Measurements from ENCODE around the gene PRICKLE2. TPM values are rescaled to one million over a fixed set of nuclear protein-coding genes. Genes with fewer than 3 reads are reported as not detected.

The PRICKLE2 gene
- total and polyA plus RNA-seq, 5 donors, result 2.3 to 15.2 (median 10.6) TPM

- Histone ChIP-seq H3K27me3 (ENCODE audit: control insufficient read depth, insufficient read depth) (no peaks in the 10 kb centered on the region), H3K9me3 (ENCODE audit: control insufficient read depth, low read length) (no peaks in the 10 kb centered on the region), H3K4me3 (ENCODE audit: low read length) (peak overlapping the region; percentile 95), H3K27ac (ENCODE audit: low read length) (peak overlapping the region; percentile 90), H3K4me1 (ENCODE audit: control insufficient read depth, insufficient read depth, low read length) (peaks cover 10% of the 10 kb centered on the region)
- DNase-seq (no peak), ATAC-seq (peak; percentile 60 to 67)
- 26% methylated on average over 7 of the region's 7 CpGs for WGBS
- intact Hi-C loops (cut with DNase I), result loop anchor here in 2 of 4 donors (5.0 to 10.0 kb wide), 2 partner anchors 44 to 101 kb away; no protein-coding TSS in a partner anchor
Observed at GRCh38 chr3:64266065-64266931, 41.0 kb upstream of the PRICKLE2 start.

- Histone ChIP-seq H3K4me3 (ENCODE audit: low read length) (peak overlapping the region; percentile 95), H3K9me3 (ENCODE audit: control insufficient read depth, low read length) (no peaks in the 10 kb centered on the region), H3K4me1 (ENCODE audit: control insufficient read depth, insufficient read depth, low read length) (peaks cover 11% of the 10 kb centered on the region), H3K27ac (ENCODE audit: low read length) (peak overlapping the region; percentile 66), H3K27me3 (ENCODE audit: control insufficient read depth, insufficient read depth) (no peaks in the 10 kb centered on the region)
- WGBS, result 16% methylated on average over 3 of the region's 3 CpGs
- intact Hi-C loops (cut with DNase I), result loop anchor here in 2 of 4 donors (5.0 to 10.0 kb wide), 2 partner anchors 43 to 101 kb away; no protein-coding TSS in a partner anchor
- DNase-seq (no peak), ATAC-seq (peak in 1 of 2 donors; percentile 1)
Observed at GRCh38 chr3:64265646-64266045, 40.4 kb upstream of the PRICKLE2 start.

- H3K4me3 ChIP-seq (ENCODE audit: low read length), result no peak overlapping the region
- ATAC-seq (no peak), DNase-seq (no peak)
- WGBS, result 47% methylated on average over 4 of the region's 4 CpGs
- H3K27ac ChIP-seq (ENCODE audit: low read length), result no peak overlapping the region
- H3K27me3 ChIP-seq (ENCODE audit: control insufficient read depth, insufficient read depth), result no peaks in the 10 kb centered on the region
- peaks cover 16% of the 10 kb centered on the region for H3K4me1 ChIP-seq (ENCODE audit: control insufficient read depth, insufficient read depth, low read length)
- intact Hi-C loops (cut with DNase I), result loop anchor here in 2 of 4 donors (5.0 to 10.0 kb wide), 2 partner anchors 42 to 100 kb away; no protein-coding TSS in a partner anchor
- no peaks in the 10 kb centered on the region for H3K9me3 ChIP-seq (ENCODE audit: control insufficient read depth, low read length)
Observed at GRCh38 chr3:64264501-64265109, 39.3 kb upstream of the PRICKLE2 start.

GRCh38 chr3:64262574-64263114 is 37.4 kb upstream of the PRICKLE2 start:
- Histone ChIP-seq H3K27me3 (ENCODE audit: control insufficient read depth, insufficient read depth) (no peaks in the 10 kb centered on the region), H3K27ac (ENCODE audit: low read length) (no peak overlapping the region), H3K4me1 (ENCODE audit: control insufficient read depth, insufficient read depth, low read length) (peaks cover 15% of the 10 kb centered on the region), H3K9me3 (ENCODE audit: control insufficient read depth, low read length) (no peaks in the 10 kb centered on the region), H3K4me3 (ENCODE audit: low read length) (no peak overlapping the region)
- no peak for DNase-seq
- intact Hi-C loops (cut with DNase I), result loop anchor here in 1 of 4 donors (10.0 kb wide), 1 partner anchor 98 kb away; no protein-coding TSS in a partner anchor
- 92% methylated on average over 4 of the region's 4 CpGs for WGBS
- ATAC-seq, result no peak

- peaks cover 14% of the 10 kb centered on the region for H3K4me1 ChIP-seq (ENCODE audit: control insufficient read depth, insufficient read depth, low read length)
- DNase-seq, result no peak
- intact Hi-C loops (cut with DNase I), result loop anchor here in 1 of 4 donors (10.0 kb wide), 1 partner anchor 96 kb away; no protein-coding TSS in a partner anchor
- no peaks in the 10 kb centered on the region for H3K27me3 ChIP-seq (ENCODE audit: control insufficient read depth, insufficient read depth)
- WGBS, result 33% methylated on average over 4 of the region's 4 CpGs
- no peak overlapping the region for H3K4me3 ChIP-seq (ENCODE audit: low read length)
- no peaks in the 10 kb centered on the region for H3K9me3 ChIP-seq (ENCODE audit: control insufficient read depth, low read length)
- ATAC-seq, result no peak
- peak overlapping the region; percentile 53 for H3K27ac ChIP-seq (ENCODE audit: low read length)
Observed at GRCh38 chr3:64260431-64260830, 35.2 kb upstream of the PRICKLE2 start.

GRCh38 chr3:64259636-64260035 is 34.4 kb upstream of the PRICKLE2 start:
- Histone ChIP-seq H3K9me3 (ENCODE audit: control insufficient read depth, low read length) (no peaks in the 10 kb centered on the region), H3K27ac (ENCODE audit: low read length) (no peak overlapping the region), H3K4me3 (ENCODE audit: low read length) (no peak overlapping the region), H3K4me1 (ENCODE audit: control insufficient read depth, insufficient read depth, low read length) (peaks cover 13% of the 10 kb centered on the region), H3K27me3 (ENCODE audit: control insufficient read depth, insufficient read depth) (no peaks in the 10 kb centered on the region)
- DNase-seq, result no peak
- intact Hi-C loops (cut with DNase I), result loop anchor here in 1 of 4 donors (10.0 kb wide), 1 partner anchor 95 kb away; no protein-coding TSS in a partner anchor
- 70% methylated on average over 2 of the region's 2 CpGs for WGBS
- peak; percentile 23 to 63 for ATAC-seq

- intact Hi-C loops (cut with DNase I), result no loop called here
- Histone ChIP-seq H3K27me3 (ENCODE audit: control insufficient read depth, insufficient read depth) (no peaks in the 10 kb centered on the region), H3K27ac (ENCODE audit: low read length) (no peak overlapping the region), H3K4me3 (ENCODE audit: low read length) (no peak overlapping the region), H3K9me3 (ENCODE audit: control insufficient read depth, low read length) (no peaks in the 10 kb centered on the region), H3K4me1 (ENCODE audit: control insufficient read depth, insufficient read depth, low read length) (peaks cover 12% of the 10 kb centered on the region)
- no peak for ATAC-seq
- no peak for DNase-seq
Observed at GRCh38 chr3:64257100-64257755, 32.0 kb upstream of the PRICKLE2 start.

GRCh38 chr3:64255741-64256340 is 30.6 kb upstream of the PRICKLE2 start:
- peaks cover 9% of the 10 kb centered on the region for H3K4me1 ChIP-seq (ENCODE audit: control insufficient read depth, insufficient read depth, low read length)
- ATAC-seq, result no peak
- 92% methylated on average over 5 of the region's 5 CpGs for WGBS
- H3K4me3 ChIP-seq (ENCODE audit: low read length), result no peak overlapping the region
- H3K27ac ChIP-seq (ENCODE audit: low read length), result no peak overlapping the region
- H3K9me3 ChIP-seq (ENCODE audit: control insufficient read depth, low read length), result no peaks in the 10 kb centered on the region
- H3K27me3 ChIP-seq (ENCODE audit: control insufficient read depth, insufficient read depth), result no peaks in the 10 kb centered on the region
- no peak for DNase-seq
- intact Hi-C loops (cut with DNase I), result no loop called here

GRCh38 chr3:64254443-64254842 is 29.2 kb upstream of the PRICKLE2 start:
- DNase-seq (no peak), ATAC-seq (no peak)
- 74% methylated on average over 2 of the region's 2 CpGs for WGBS
- Histone ChIP-seq H3K4me1 (ENCODE audit: control insufficient read depth, insufficient read depth, low read length) (peaks cover 4% of the 10 kb centered on the region), H3K9me3 (ENCODE audit: control insufficient read depth, low read length) (no peaks in the 10 kb centered on the region), H3K4me3 (ENCODE audit: low read length) (no peak overlapping the region), H3K27ac (ENCODE audit: low read length) (no peak overlapping the region), H3K27me3 (ENCODE audit: control insufficient read depth, insufficient read depth) (no peaks in the 10 kb centered on the region)
- intact Hi-C loops (cut with DNase I), result no loop called here

GRCh38 chr3:64253689-64254088 is 28.4 kb upstream of the PRICKLE2 start:
- Histone ChIP-seq H3K27ac (ENCODE audit: low read length) (no peak overlapping the region), H3K9me3 (ENCODE audit: control insufficient read depth, low read length) (no peaks in the 10 kb centered on the region), H3K4me1 (ENCODE audit: control insufficient read depth, insufficient read depth, low read length) (peaks cover 2% of the 10 kb centered on the region), H3K27me3 (ENCODE audit: control insufficient read depth, insufficient read depth) (no peaks in the 10 kb centered on the region), H3K4me3 (ENCODE audit: low read length) (no peak overlapping the region)
- 80% methylated on average over 6 of the region's 6 CpGs for WGBS
- ATAC-seq, result no peak
- intact Hi-C loops (cut with DNase I), result no loop called here
- DNase-seq, result no peak

All from right cardiac atrium (tissue), 5 donors.